A549 (cell line): ENCODE results near the gene ANKRD12.

Experiments used
- CEBPB ChIP-seq, 2 experiments: fragments of >200 bp in 1 of 2; sonication (Bioruptor Twin) in 1 of 2; formaldehyde crosslinking in 1 of 2; IDR thresholded peaks; 2 replicates each; pipeline ENCODE4 v1.6.1; 2012 to 2016
- CTCF ChIP-seq: fragments of >200 bp; sonication (Bioruptor Twin); formaldehyde crosslinking; IDR thresholded peaks from 3 replicates; pipeline ENCODE4 v1.5.1; 2016
- E2F6 ChIP-seq: IDR thresholded peaks from 2 replicates; pipeline ENCODE4 v1.6.1; 2012; ENCODE audit warnings: low read depth, borderline replicate concordance
- EHMT2 ChIP-seq: fragments of 200-600 bp; sonication (generic); IDR thresholded peaks from 2 replicates; pipeline ENCODE4 v1.6.1; 2016; ENCODE audit warnings: antibody characterized with exemption, low read depth, mild to moderate bottlenecking, moderate library complexity
- EP300 ChIP-seq, 2 experiments: fragments of >200 bp; sonication (Bioruptor Twin); formaldehyde crosslinking; IDR thresholded peaks; 2 replicates in 1 of 2; 3 replicates in 1 of 2; pipeline ENCODE4 v1.6.1; 2016 to 2017
- FOSL2 ChIP-seq, 2 experiments: fragments of 450-650 bp in 1 of 2; fragments of >200 bp in 1 of 2; sonication (Bioruptor Twin) in 1 of 2; formaldehyde crosslinking; IDR thresholded peaks; 2 replicates each; pipeline versions ENCODE4 v1.5.0 to v1.6.1; 2016 to 2020; ENCODE audit warnings: mild to moderate bottlenecking in 1 of 2, moderate library complexity in 1 of 2
- MAFK ChIP-seq: fragments of 450-650 bp; IDR thresholded peaks from 2 replicates; pipeline ENCODE4 v1.6.1; 2014; ENCODE audit not compliant: partially characterized antibody
- MYC ChIP-seq: IDR thresholded peaks from 2 replicates; pipeline ENCODE4 v1.6.1; 2012; ENCODE audit warnings: mild to moderate bottlenecking, inconsistent platforms, low read length, improper control_type of control experiment, borderline replicate concordance
- POLR2A ChIP-seq: IDR thresholded peaks from 2 replicates; pipeline ENCODE4 v1.6.1; 2012; ENCODE audit warnings: mild to moderate bottlenecking, low read length
- RAD21 ChIP-seq, 2 experiments: fragments of >200 bp in 1 of 2; sonication (Bioruptor Twin) in 1 of 2; formaldehyde crosslinking in 1 of 2; IDR thresholded peaks in 1 of 2; conservative IDR thresholded peaks in 1 of 2; 2 replicates in 1 of 2; 3 replicates in 1 of 2; pipeline ENCODE4 v1.6.1; 2012 to 2018; ENCODE audit warnings: inconsistent platforms in 1 of 2
- REST ChIP-seq: fragments of 200-600 bp; sonication (generic); IDR thresholded peaks from 2 replicates; pipeline ENCODE4 v1.6.1; 2016; ENCODE audit warnings: antibody characterized with exemption, mild to moderate bottlenecking, moderate library complexity
- SMC3 ChIP-seq: fragments of >200 bp; sonication (Bioruptor Twin); formaldehyde crosslinking; IDR thresholded peaks from 3 replicates; pipeline ENCODE4 v1.6.1; 2018; ENCODE audit warnings: inconsistent platforms
- TP53 ChIP-seq: fragments of 250-450 bp; sonication (Bioruptor Pico); IDR thresholded peaks from 2 replicates; pipeline ENCODE4 v1.5.0; 2021; ENCODE audit warnings: mild to moderate bottlenecking, moderate library complexity
- USF2 ChIP-seq: fragments of 450-650 bp; IDR thresholded peaks from 2 replicates; pipeline ENCODE4 v1.6.1; 2014; ENCODE audit warnings: antibody characterized with exemption

GRCh38 chr18:9206421-9206820, 69.8 kb downstream of the ANKRD12 start:
- TF ChIP-seq EP300 (IDR thresholded peaks at IDR 0.05) (no peak), CTCF (no peak), POLR2A (no peak), TP53 (CRISPR knock-in tag) (no peak), EHMT2 (no peak), FOSL2 (IDR thresholded peaks at IDR 0.05) (no peak), FOSL2 (CRISPR knock-in tag; IDR thresholded peaks at IDR 0.05) (no peak), RAD21 (conservative IDR thresholded peaks at IDR 0.05 in 1 of 2, IDR thresholded peaks at IDR 0.05 in 1 of 2) (no peak), E2F6 (no peak), USF2 (no peak), SMC3 (no peak), CEBPB (IDR thresholded peaks at IDR 0.05) (no peak), MYC (no peak), MAFK (no peak), REST (no peak)
